NCI-H748 treated with DMSO at 0.1 percent for 48 hours (cell line): ENCODE results near the gene CFAP92.

Experiments used
- DNase-seq: peaks from one replicate; lab custom pipeline; 2025; lab: John Stamatoyannopoulos, UW

The CFAP92 gene

DNA sequence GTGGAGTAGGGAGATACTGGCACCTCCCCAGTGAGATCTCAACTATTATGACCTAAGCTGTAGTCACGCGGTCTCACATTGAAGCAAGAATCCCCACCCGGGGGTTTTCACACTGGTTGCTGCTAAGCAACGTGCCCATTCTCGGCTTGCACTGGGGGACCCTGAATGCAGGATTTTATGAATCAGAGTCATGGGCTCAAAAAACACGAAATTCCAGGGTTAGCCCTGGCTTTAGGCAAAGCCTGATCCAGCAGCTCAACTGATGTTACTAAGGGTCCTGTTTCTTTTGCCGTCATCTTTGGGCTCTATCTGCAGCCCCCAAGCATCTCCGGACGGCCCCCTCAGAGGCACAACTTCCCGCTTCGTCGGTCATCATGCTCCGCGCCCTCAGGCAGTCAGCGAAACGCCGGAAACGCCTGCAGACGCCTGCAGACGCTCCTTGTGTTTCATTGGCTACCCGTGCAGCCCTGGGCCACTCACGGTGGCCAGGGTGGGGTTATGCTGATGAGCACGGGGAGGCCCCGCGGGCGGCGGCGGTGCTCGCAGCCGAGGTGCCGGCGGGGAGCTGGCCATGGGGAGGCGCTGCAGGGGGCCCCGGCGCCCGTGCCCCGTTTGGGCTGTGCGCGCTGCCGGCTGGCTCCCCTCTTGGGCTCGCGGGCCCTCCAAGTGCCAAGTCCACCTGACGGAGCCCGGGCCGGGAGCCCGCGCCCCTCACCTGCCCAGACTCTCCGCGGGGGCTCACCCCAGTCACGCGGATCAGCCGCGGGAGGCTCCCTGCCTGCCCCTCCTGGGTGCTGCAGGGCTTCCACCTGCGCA is 33.1 kb upstream of the CFAP92 start:
- DNase-seq = peak; percentile 43

DNA sequence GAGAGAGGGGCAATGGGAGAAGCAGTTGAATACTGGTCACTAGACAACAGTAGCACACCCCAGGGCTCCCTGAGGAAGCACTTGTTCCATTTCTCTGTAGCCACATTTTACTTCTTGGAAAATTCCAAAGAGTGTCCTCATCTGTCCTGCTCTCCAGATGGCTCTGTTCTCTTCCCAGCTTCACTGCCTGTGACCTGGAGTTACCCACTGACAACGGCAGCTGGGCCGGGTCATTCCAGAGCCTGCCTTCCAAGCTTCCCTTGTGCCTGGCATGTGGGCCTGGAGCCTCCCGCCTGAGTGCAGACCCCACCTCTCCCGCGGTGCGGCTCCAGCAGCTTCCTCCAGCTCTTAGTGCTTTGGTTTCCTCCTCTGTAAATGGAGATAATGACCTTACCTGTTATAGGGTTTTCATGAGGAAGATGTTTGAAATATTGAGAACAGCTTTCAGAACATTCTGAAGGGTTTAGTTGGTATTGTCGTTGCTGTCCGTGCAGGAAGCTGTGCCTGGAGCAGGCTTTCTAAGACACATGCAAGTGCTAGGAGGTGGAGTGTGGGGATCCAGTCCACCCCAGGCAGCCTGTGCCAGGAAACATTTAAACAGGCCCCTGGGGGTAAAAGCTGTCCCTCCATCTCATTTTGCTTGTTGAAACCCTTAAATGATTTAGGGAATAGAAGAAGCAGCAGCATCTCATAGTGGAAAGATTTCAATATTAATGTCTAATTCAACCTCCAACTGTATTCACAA is 32.0 kb upstream of the CFAP92 start:
- DNase-seq = no peak

GRCh38 chr3:129025108-129025507 is 31.2 kb upstream of the CFAP92 start:
- DNase-seq = no peak

GRCh38 chr3:129023909-129024308 is 30.0 kb upstream of the CFAP92 start:
- DNase-seq = no peak

DNA sequence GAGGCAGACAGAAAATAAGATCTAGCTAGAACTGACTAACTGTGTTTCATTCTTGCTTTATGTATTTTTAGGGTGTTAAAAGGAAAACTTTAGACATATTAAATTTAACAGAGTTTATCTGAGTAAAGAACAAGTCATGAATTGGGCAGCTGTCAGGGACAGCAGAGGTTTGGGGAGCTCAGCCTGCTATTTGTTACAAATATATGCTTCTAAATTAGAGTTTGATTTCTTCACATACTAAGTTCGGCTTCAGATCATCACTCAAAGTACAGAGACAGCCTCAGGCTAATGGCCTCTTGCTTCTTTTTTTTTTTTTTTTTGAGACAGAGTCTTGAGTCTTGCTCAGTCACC is 29.1 kb upstream of the CFAP92 start:
- no peak for DNase-seq

DNA sequence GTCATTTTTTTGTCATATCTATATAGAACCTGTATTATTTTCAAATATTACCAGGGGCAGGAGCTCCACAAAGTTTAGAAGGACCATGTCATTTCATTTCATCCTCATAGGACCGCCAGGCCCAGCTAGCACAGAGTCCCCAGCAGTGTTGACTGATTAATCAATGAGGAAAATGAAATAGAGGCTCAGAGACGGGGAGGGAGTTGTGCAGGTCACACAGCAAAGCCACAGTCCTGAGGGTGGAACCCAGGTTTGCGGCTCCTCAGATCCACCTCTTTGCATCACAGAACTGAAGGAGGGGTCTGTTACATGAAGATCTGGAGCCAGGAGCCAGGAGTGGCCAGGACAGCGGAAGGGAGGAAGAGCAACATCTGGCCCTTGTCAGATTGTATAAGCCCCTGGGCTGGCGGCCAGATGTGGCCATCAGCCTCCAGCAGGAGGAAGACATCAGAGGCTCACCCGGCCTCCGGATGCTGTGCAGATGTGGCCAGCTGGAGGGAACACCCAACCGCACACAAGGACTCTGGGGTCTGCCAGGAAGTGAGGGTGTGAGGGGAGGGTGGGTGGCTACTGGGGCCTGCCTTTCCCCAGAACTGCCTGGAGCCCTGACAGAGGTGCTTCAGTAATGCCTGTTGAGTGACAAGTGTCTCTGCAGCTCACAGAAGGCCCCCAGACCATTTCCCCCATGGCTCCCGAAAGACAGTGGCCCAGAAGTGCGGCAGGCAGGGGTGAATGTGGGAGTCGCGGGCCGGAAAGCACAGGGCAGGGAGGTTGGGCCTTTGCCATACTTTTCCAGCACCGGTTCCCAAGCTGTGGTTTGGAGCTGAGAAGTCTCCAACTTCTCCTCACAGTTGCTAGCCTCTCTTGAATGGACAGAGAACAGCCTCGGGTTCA is 28.5 kb upstream of the CFAP92 start:
- no peak for DNase-seq

GRCh38 chr3:129021140-129021551 is 27.3 kb upstream of the CFAP92 start:
- DNase-seq = no peak

- DNase-seq = no peak
Observed at GRCh38 chr3:129020691-129021090, 26.8 kb upstream of the CFAP92 start.

GRCh38 chr3:129019266-129019665 is 25.4 kb upstream of the CFAP92 start:
- DNase-seq = no peak

DNA sequence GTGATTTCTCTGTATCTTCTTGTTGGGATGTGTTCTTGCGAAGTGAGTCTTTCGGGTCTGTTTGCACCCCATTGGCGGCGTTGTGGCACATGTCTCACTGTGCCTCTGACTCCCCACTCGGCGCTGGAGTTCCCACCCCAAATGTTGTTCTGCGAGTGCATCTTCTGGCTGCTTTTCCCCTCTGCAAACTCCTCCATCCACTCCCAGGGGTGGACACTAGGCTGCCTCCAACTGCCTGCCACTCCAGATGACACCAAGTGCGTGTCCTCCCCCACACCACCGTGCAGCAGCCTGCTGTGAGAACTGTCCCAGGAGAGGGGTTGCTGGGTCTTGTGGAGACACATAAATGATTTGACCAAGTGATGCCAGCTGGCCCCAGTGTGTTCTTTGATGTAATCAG is 24.9 kb upstream of the CFAP92 start:
- no peak for DNase-seq

DNA sequence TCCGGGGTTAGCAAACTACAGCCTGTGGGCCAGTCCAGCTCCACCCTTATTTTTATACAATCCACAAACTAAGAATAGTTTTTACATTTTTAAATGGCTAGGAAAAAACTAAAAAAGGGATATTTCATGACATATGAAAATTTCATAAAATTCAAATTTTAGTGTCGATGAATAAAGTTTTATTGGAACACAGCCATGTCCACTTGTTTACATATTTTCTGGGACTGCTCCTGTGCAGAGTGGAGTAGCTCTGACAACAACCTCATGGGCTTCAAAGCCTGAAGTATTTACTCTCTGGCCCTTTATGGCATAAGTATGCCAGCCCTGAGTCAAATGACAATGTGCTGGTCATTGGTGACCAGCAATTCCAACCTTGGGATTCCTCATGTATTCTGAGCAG is 24.4 kb upstream of the CFAP92 start:
- DNase-seq = no peak

DNA sequence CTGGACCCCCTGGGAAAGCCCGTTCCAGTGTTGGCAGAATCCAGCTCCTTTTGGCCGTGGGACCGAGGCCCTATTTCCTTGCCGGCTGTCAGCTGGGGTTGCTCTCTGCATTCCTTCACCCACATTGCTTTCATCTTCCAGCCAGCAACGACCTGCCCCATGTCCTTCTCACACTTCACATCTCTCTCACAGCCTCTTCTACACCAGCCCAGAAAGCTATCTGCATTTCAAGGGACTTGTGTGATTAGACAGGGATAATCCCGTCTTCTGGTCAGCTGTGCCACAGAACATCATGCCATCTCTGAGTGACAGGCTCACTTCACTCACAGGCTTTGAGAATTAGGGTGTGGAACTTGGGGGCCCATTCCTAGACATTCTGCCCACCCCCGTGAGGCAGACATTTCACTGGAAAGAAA is 23.6 kb upstream of the CFAP92 start:
- no peak for DNase-seq

DNA sequence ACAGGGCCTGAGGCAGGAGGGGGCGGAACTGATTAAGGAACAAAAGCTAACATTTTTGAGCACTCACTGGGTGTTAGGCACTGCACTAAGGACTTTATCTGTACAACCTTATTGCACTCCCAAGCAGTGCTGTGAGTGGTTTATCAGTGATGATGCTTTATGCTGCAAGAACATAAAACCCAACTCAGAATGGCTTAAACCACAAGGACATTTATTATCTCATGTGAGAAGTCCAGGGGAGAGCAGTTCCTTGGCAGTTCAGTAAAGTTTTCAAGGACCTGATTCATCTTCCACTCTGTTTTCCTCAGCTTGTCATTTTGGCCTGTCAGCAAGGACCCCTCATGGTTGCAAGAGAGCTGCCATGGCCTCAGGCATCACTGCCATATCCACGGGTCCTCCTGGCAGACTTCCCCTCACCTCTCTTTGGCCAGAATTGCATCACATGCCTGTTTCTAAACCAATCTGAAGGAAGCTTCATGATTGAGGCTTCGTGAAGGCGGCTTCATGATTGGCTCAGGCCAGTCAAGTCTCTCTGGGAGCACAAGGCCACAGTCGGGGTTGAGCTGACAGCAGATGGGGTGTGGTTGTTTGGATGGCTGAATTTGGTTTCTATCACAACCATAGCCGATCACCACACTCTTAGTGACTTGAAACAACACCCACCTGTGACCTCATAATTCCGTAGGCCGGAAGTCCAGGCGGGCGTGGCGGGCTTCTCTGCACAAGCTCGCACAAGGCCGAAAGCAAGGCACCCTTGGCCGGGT is 23.0 kb upstream of the CFAP92 start:
- no peak for DNase-seq

GRCh38 chr3:129016356-129016719 is 22.5 kb upstream of the CFAP92 start:
- no peak for DNase-seq

GRCh38 chr3:129015388-129016105 is 21.7 kb upstream of the CFAP92 start:
- DNase-seq = no peak

DNA sequence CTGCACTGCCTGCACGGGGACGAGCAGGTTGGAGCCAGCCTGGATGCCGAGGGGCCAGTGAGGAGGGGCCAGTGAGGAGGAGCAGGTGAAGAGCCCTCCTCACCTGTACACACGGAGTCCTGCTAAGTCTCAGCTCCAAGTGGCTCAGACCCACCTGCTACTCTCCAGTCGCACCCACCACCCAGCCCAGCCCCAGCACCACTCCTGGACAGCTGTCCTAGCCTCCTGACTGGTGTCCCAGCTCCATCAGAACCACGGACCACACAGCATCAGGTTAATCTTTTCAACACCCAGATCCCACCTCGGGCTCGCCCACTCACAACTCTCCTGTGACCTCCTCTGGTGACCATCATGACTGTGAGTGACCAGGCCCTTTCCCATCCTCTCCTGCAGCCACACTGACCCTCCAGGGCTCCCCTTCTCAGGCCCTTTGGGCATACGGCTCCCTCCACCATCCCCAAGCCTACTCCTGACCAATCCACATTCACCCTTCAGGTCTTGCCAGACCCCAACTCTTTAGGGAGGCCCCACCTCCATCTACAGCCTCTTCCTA is 21.0 kb upstream of the CFAP92 start:
- no peak for DNase-seq

DNA sequence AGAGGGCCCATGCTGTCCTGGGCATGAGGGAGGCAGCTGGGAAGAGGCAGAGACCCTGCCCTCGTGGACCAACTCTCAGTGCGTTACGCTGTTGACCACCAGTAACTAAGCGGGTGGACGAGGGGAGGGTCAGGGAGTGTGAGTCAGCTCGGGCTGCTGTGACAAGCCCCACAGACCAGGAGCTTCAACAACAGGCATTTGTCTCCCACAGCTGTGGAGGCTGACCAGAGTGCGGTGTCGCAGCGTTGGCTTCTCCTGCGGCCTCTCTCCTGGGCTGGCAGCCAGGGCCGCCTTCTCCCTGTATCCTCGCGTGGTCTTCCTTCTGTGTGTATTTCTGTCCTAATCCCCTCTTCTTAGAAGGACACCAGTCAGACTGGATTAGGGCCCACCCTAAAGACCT is 20.3 kb upstream of the CFAP92 start:
- DNase-seq = no peak

GRCh38 chr3:129013491-129013891 is 19.6 kb upstream of the CFAP92 start:
- DNase-seq = no peak

DNA sequence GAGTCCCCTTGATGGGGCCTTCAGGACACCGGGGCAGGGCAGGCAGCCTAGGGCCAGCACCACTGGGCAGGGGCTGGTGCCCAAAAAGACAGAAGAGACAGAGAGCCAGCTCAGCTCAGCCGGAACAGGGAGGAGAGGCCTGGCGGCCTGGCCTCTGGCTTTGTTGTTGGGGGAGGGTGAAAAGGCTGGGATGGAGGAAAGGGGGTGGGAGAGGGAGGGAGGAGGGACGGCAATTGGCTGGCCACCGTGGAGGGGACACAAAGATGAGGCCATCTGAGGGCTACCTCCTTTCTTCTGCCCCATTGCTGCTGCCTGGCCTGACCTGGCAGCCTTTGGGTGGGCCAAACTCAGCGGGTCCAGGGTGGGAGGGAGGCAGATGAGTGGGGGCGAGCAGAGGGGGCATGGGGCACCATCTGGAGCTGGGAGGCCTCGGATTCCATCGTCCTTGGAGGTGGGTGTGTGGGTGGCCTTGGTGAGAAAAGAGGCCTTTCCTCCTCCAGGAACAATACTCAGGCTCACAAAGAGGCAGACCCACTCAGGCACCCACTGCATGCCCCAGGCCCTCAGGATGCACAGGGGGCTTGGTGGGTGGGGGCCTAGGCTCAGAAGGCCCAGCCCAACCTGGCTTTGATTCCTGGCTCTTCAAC is 16.6 kb upstream of the CFAP92 start:
- DNase-seq = no peak

GRCh38 chr3:129009266-129009665 is 15.4 kb upstream of the CFAP92 start:
- no peak for DNase-seq
